Measurements from ENCODE around the gene PQBP1. TPM values are rescaled to one million over a fixed set of nuclear protein-coding genes. Genes with fewer than 3 reads are reported as not detected.
"Not testable (repeated sequence)": the region's sequence is repeated elsewhere in the genome, so short reads cannot be mapped to it uniquely, and the experiment has no call there.

Gene PQBP1, protein sequence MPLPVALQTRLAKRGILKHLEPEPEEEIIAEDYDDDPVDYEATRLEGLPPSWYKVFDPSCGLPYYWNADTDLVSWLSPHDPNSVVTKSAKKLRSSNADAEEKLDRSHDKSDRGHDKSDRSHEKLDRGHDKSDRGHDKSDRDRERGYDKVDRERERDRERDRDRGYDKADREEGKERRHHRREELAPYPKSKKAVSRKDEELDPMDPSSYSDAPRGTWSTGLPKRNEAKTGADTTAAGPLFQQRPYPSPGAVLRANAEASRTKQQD
- 10 to 100 TPM; 28.9 to 67.9 TPM for total RNA-seq
- 10 to 100 TPM; 89.8 to 91.9 TPM for polyA plus RNA-seq (ENCODE audit: insufficient read length in 2 of 2)
- long read RNA-seq, donor 1, transcript PQBP1-207 (7 exons, 1,020 nt) = major isoform, 17 of 42 reads
- long read RNA-seq, donor 1, transcript PQBP1-216 (7 exons, 938 nt) = minor isoform, 12 of 42 reads
- long read RNA-seq, donor 1, partial matches to known transcripts = 8 of 42 reads
- long read RNA-seq, donor 1, other reads (novel, unspliced or antisense) = 0 of 42 reads
- long read RNA-seq, donor 2, transcript PQBP1-207 (7 exons, 1,020 nt) = major isoform, 6 of 10 reads
- long read RNA-seq, donor 2, partial matches to known transcripts = 0 of 10 reads
- long read RNA-seq, donor 2, other reads (novel, unspliced or antisense) = 0 of 10 reads
- long read RNA-seq, donor 3, transcript PQBP1-216 (7 exons, 938 nt) = major isoform, 5 of 22 reads
- long read RNA-seq, donor 3, transcript PQBP1-207 (7 exons, 1,020 nt) = major isoform, 5 of 22 reads
- long read RNA-seq, donor 3, partial matches to known transcripts = 7 of 22 reads
- long read RNA-seq, donor 3, other reads (novel, unspliced or antisense) = 0 of 22 reads
- long read RNA-seq, donor 4, transcript PQBP1-216 (7 exons, 938 nt) = minor isoform, 9 of 49 reads
- long read RNA-seq, donor 4, transcript PQBP1-203 (7 exons, 1,056 nt) = minor isoform, 7 of 49 reads
- long read RNA-seq, donor 4, transcript PQBP1-207 (7 exons, 1,020 nt) = major isoform, 18 of 49 reads
- long read RNA-seq, donor 4, partial matches to known transcripts = 13 of 49 reads
- long read RNA-seq, donor 4, other reads (novel, unspliced or antisense) = 0 of 49 reads

DNA sequence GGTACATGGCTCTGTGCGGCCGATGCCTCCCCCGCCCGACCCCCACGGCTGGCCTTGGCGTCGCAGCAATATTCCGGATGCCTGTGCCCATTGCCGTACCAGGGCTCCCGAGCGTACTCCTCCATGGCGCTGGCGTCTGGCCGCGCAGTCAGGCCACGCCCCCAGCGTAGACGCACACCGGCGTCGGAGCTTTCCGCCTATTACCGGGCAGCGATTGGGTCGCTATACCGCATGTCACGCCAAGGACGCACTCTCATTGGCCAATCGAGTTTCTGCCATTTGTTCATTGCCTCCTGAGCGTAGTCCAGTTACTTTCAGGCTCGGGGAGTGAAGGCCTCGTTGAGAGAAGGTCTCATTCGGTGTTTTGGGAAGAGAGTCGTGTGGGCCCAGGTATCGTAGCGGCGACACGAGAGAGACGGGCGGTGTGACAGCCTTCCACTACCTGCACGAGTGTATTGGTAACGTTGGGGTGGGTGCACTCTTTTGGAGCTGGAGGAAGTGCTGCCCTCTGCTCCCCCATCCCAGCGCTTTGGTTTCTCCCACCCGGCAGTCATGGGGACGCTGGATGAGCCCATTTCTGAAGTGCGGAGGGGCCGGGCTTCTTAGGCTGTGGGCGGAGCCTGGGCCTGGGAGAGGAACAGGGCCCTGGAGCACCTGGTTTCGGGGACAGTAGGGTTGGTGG, at the start of gene PQBP1, which contains the start of gene TIMM17B:
TSS of gene PQBP1 (plus strand) at position 306 of the 682 bp plus-strand sequence. CDS start 580 bp downstream, outside the sequence.
TSS of gene TIMM17B (minus strand) at position 144 of the 682 bp plus-strand sequence. CDS start at position 125, 19 bp downstream.
- peak; percentile 83 to 98 (median 90) for DNase-seq (ENCODE audit: low read depth in 4 of 6, low spot score in 6 of 6)

DNA sequence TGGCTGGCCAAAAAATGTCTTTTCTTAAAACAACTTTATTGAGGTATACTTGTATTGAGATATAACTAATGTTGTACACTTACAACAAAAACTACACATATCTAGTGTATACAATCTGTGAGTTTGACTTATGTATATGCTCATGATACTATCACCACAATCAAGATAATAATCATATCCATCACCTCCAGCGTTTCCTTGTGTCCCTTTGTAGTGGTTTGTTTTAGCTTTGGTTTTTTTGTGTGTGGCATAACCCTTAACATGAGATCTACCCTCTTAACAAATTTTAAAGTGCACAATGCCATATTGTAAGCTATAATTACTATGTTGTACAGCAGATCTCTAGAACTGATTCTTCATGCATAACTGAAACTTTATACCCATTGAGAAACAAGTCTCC, 48.9 kb upstream of the PQBP1 start:
- H3K4me1 ChIP-seq (ENCODE audit: control insufficient read depth, insufficient read depth, low read length) = no peaks in the 10 kb centered on the region
- no CpG with 5 or more reads among the region's 1 CpG for WGBS (ENCODE audit: insufficient coverage)
- H3K27ac ChIP-seq (ENCODE audit: low read depth, low read length) = no peak overlapping the region
- H3K27me3 ChIP-seq (ENCODE audit: control insufficient read depth, insufficient read depth, low read length) = no peaks in the 10 kb centered on the region
- no peak overlapping the region for H3K4me3 ChIP-seq (ENCODE audit: low read depth, low read length)
- no peaks in the 10 kb centered on the region for H3K36me3 ChIP-seq (ENCODE audit: control insufficient read depth, insufficient read depth, low read length)
- no peaks in the 10 kb centered on the region for H3K9me3 ChIP-seq (ENCODE audit: control insufficient read depth, insufficient read depth, low read length)
- DNase-seq (ENCODE audit: low read depth in 4 of 6, low spot score in 6 of 6) = no peak

More for the DNA sequence above, at the start of gene PQBP1, which contains the start of gene TIMM17B:
- Histone ChIP-seq H3K4me3 (ENCODE audit: low read depth, low read length) (peak within 1 kb of the TSS; percentile 83), H3K4me1 (ENCODE audit: control insufficient read depth, insufficient read depth, low read length) (peaks cover 18% of the 10 kb centered on the region), H3K36me3 (ENCODE audit: control insufficient read depth, insufficient read depth, low read length) (peaks cover 35% of the 10 kb centered on the region), H3K9me3 (ENCODE audit: control insufficient read depth, insufficient read depth, low read length) (no peaks in the 10 kb centered on the region), H3K27me3 (ENCODE audit: control insufficient read depth, insufficient read depth, low read length) (no peaks in the 10 kb centered on the region), H3K27ac (ENCODE audit: low read depth, low read length) (peak within 1 kb of the TSS; percentile 97)
- 33% methylated on average over 43 of the region's 49 CpGs for WGBS (ENCODE audit: insufficient coverage)

DNA sequence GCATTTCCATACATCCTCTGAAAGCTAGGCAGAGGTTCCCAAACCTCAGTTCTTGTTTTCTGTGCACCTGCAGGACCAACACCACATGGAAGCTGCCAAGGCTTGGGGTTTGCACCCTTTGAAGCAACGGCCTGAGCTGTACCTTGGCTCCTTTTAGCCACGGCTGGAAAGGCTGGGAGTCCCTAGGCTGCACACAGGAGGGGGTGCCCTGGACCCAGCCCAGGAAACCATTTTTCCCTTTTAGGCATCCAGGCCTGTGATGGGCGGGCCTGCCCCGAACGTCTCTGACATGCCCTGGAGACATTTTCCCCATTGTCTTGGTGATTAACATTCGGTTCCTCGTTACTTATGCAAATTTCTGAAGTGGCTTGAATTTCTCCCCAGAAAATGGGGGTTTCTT, 44.9 kb upstream of the PQBP1 start:
- Histone ChIP-seq H3K36me3 (ENCODE audit: control insufficient read depth, insufficient read depth, low read length) (no peaks in the 10 kb centered on the region), H3K27ac (ENCODE audit: low read depth, low read length) (no peak overlapping the region), H3K4me3 (ENCODE audit: low read depth, low read length) (no peak overlapping the region), H3K9me3 (ENCODE audit: control insufficient read depth, insufficient read depth, low read length) (no peaks in the 10 kb centered on the region), H3K27me3 (ENCODE audit: control insufficient read depth, insufficient read depth, low read length) (no peaks in the 10 kb centered on the region), H3K4me1 (ENCODE audit: control insufficient read depth, insufficient read depth, low read length) (no peaks in the 10 kb centered on the region)
- 68% methylated on average over 7 of the region's 7 CpGs for WGBS (ENCODE audit: insufficient coverage)
- no peak for DNase-seq (ENCODE audit: low read depth in 4 of 6, low spot score in 6 of 6)

DNA sequence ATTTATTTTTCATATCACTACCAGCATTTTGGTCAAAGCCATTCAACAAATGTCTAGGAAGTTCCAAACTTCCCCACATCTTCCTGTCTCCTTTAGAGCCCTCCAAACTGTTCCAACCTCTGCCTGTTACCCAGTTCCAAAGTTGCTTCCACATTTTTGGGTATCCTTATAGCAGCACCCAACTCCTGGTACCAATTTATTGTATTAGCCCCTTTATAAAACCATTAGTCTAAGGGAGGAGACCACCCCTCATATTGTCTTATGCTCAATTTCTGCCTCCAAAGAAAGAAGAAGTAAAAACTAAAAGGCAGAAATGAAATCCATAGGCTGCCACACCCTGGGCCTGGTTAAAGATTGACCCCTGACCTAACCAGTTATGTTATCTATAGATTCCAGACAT, 44.2 kb upstream of the PQBP1 start:
- H3K9me3 ChIP-seq (ENCODE audit: control insufficient read depth, insufficient read depth, low read length); H3K27me3 ChIP-seq (ENCODE audit: control insufficient read depth, insufficient read depth, low read length); H3K36me3 ChIP-seq (ENCODE audit: control insufficient read depth, insufficient read depth, low read length); H3K27ac ChIP-seq (ENCODE audit: low read depth, low read length); H3K4me3 ChIP-seq (ENCODE audit: low read depth, low read length); H3K4me1 ChIP-seq (ENCODE audit: control insufficient read depth, insufficient read depth, low read length); DNase-seq (ENCODE audit: low read depth in 4 of 6, low spot score in 6 of 6): not testable (repeated sequence)

DNA sequence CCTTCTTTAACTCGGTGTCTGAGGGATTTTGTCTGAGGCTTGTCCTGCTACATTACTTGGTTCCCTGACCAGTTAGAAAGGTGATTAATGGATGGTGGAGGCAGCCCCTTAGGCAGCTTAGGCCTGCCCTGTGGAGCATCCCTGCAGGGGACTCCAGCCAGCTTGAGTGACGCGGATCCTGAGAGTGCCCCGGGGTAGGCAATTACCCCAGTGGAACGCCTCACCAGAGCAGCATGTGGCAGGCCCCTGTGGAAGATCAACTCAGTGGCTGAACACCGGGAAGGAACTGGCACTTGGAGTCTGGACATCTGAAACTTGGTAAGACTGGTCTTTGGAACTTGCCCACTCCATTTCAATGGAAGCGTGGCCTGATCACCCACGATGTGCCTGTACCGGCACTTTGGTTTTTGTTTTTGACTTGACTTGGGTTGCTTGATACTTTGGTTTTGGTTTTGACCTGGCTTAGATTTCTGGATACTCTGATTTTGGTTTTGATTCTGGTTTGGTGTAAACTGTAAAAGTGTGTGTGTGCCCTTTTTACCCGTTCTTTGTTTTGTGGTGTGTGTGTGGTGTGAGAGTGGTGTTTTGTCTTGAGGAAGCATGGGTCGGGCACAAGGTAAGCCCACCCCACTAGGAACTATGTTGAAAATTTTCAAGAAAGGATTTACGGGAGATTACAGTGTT, 43.5 kb upstream of the PQBP1 start:
- not testable (repeated sequence) for H3K9me3 ChIP-seq (ENCODE audit: control insufficient read depth, insufficient read depth, low read length); H3K36me3 ChIP-seq (ENCODE audit: control insufficient read depth, insufficient read depth, low read length); H3K27me3 ChIP-seq (ENCODE audit: control insufficient read depth, insufficient read depth, low read length); H3K27ac ChIP-seq (ENCODE audit: low read depth, low read length); DNase-seq (ENCODE audit: low read depth in 4 of 6, low spot score in 6 of 6); H3K4me3 ChIP-seq (ENCODE audit: low read depth, low read length); H3K4me1 ChIP-seq (ENCODE audit: control insufficient read depth, insufficient read depth, low read length)
- WGBS (ENCODE audit: insufficient coverage) = 84% methylated on average over 9 of the region's 12 CpGs

DNA sequence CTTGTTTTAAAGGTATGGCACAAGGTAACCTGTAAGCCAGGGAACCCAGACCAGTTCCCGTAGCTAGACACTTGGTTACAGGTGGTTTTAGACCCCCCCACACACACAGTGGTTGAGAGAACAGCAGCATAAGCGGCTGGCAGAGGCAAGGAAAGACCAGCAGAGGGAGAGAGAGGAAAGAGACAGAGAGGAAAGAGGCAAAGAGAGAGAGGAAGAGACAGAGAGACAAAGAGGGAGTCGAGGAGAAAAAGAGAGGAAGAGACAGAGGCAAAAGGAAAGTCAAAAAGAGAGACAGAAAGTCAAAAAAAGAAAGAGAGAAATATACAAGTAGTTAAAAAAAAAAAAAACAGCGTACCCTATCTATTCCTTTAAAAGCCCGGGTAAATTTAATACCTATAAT, 42.8 kb upstream of the PQBP1 start:
- no peaks in the 10 kb centered on the region for H3K4me1 ChIP-seq (ENCODE audit: control insufficient read depth, insufficient read depth, low read length)
- no CpG with 5 or more reads among the region's 5 CpGs for WGBS (ENCODE audit: insufficient coverage)
- H3K27ac ChIP-seq (ENCODE audit: low read depth, low read length) = no peak overlapping the region
- no peaks in the 10 kb centered on the region for H3K9me3 ChIP-seq (ENCODE audit: control insufficient read depth, insufficient read depth, low read length)
- DNase-seq (ENCODE audit: low read depth in 4 of 6, low spot score in 6 of 6) = no peak
- no peak overlapping the region for H3K4me3 ChIP-seq (ENCODE audit: low read depth, low read length)
- no peaks in the 10 kb centered on the region for H3K36me3 ChIP-seq (ENCODE audit: control insufficient read depth, insufficient read depth, low read length)
- H3K27me3 ChIP-seq (ENCODE audit: control insufficient read depth, insufficient read depth, low read length) = no peaks in the 10 kb centered on the region

DNA sequence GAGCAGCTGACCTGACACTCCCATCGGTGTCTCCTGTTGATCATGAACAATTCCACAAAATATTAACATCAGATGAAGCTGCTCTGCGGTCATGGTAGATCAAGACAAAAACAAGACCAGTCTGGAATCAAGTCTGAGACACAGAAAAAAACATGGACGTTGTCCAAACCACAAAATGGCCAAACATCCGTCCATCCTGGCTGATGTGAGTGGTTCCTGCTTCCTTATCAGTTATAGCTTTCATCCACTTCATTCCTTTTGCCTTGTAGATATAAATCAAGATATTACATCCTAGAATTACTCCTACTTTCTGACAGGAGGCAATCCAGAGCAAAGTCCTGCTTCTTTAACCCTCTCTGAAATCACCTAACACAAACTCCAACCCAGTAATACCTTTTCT, 33.5 kb upstream of the PQBP1 start:
- Histone ChIP-seq H3K4me1 (ENCODE audit: control insufficient read depth, insufficient read depth, low read length) (no peaks in the 10 kb centered on the region), H3K27ac (ENCODE audit: low read depth, low read length) (no peak overlapping the region), H3K36me3 (ENCODE audit: control insufficient read depth, insufficient read depth, low read length) (no peaks in the 10 kb centered on the region), H3K4me3 (ENCODE audit: low read depth, low read length) (no peak overlapping the region), H3K27me3 (ENCODE audit: control insufficient read depth, insufficient read depth, low read length) (no peaks in the 10 kb centered on the region), H3K9me3 (ENCODE audit: control insufficient read depth, insufficient read depth, low read length) (no peaks in the 10 kb centered on the region)
- no peak for DNase-seq (ENCODE audit: low read depth in 4 of 6, low spot score in 6 of 6)
- WGBS (ENCODE audit: insufficient coverage) = 65% methylated on average over 4 of the region's 4 CpGs

DNA sequence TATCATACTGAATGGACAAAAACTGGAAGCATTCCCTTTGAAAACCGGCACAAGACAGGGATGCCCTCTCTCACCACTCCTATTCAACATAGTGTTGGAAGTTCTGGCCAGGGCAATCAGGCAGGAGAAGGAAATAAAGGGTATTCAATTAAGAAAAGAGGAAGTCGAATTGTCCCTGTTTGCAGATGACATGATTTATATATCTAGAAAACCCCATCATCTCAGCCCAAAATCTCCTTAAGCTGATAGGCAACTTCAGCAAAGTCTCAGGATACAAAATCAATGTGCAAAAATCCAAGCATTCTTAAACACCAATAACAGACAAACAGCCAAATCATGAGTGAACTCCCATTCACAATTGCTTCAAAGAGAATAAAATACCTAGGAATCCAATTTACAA, 25.7 kb upstream of the PQBP1 start:
- H3K4me3 ChIP-seq (ENCODE audit: low read depth, low read length); H3K27me3 ChIP-seq (ENCODE audit: control insufficient read depth, insufficient read depth, low read length); H3K4me1 ChIP-seq (ENCODE audit: control insufficient read depth, insufficient read depth, low read length); H3K9me3 ChIP-seq (ENCODE audit: control insufficient read depth, insufficient read depth, low read length); H3K36me3 ChIP-seq (ENCODE audit: control insufficient read depth, insufficient read depth, low read length); DNase-seq (ENCODE audit: low read depth in 4 of 6, low spot score in 6 of 6); H3K27ac ChIP-seq (ENCODE audit: low read depth, low read length): not testable (repeated sequence)
- WGBS (ENCODE audit: insufficient coverage) = no CpG with 5 or more reads among the region's 2 CpGs

DNA sequence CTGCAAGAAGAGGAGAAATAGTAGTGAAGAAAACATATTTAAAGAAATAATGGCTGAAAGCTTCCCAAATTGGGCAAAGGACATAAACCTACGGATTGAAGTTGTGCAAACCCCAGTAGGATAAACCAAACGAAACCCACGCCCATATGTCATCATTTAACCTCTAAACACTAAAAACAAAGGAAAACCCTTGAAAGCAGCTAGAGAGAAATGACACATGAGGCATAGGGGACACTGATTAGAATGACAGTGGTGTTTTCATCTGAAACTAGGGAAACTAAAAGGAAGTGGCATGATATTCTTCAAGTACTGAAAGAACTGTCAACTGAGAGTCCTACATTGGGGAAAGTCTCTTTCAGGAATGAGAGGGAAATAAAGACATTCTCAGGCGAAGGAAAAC, 20.8 kb upstream of the PQBP1 start:
- not testable (repeated sequence) for H3K27ac ChIP-seq (ENCODE audit: low read depth, low read length); H3K9me3 ChIP-seq (ENCODE audit: control insufficient read depth, insufficient read depth, low read length); H3K4me3 ChIP-seq (ENCODE audit: low read depth, low read length); H3K27me3 ChIP-seq (ENCODE audit: control insufficient read depth, insufficient read depth, low read length); H3K4me1 ChIP-seq (ENCODE audit: control insufficient read depth, insufficient read depth, low read length); DNase-seq (ENCODE audit: low read depth in 4 of 6, low spot score in 6 of 6); H3K36me3 ChIP-seq (ENCODE audit: control insufficient read depth, insufficient read depth, low read length)
- no CpG with 5 or more reads among the region's 4 CpGs for WGBS (ENCODE audit: insufficient coverage)

All from spinal cord (tissue), 10 donors.